ENCODE data around the gene ZNF296. TPM values are rescaled to one million over a fixed set of nuclear protein-coding genes. Genes with fewer than 3 reads are reported as not detected.
A peak's percentile ranks its signal among the peaks of the same experiment; 100 is the strongest.

The ZNF296 gene
- total and polyA plus RNA-seq, 2 of the 13 experiments (the other 11 are each of a cell fraction or from before 2014, with no cell fraction given): 0.26 to 0.62 TPM

DNA sequence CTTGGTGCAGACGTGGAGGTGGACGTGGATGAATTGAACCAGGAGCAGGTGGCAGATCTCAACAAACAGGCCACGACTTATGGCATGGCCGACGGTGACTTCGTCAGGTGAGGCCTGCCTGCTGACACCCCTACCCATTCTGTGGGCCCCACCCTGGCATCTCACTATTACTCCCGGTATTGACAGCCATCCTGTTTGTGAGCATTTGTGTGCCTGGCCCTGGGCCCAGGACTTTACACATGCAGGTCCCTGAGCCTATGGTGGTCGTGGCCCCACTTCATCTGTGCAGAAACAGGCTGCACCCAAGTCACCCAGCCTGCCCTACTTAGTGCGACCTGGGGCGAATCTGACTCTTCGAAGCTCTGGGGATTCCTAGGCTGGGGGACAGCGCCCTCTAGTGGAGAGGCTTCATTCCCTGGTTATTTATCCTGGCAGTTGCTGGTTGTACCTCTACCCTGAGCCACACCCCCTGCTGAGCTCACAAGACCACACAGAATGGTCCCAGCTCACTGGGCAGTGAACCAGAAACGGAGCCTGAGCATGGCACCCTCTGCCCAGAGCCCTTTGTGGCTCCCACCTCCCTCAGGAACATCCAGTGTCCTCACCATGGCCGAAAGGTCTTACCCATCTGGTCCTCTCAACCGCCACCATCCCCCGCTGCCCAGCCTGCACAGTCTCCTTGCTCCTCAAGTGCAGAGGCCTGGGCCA is 16.9 kb downstream of the ZNF296 start (continued):
- TF ChIP-seq ZUFSP (CRISPR knock-in tag; IDR thresholded peaks at IDR 0.05; ENCODE audit: borderline replicate concordance): no peak
- no peak for TF ChIP-seq FIP1L1 (IDR thresholded peaks at IDR 0.05; ENCODE audit: borderline replicate concordance, insufficient read depth, low read depth, low read length)
- TF ChIP-seq ETS1 (CRISPR knock-in tag; IDR thresholded peaks at IDR 0.05): no peak
- no peak for TF ChIP-seq RFX5 (IDR thresholded peaks at IDR 0.05; ENCODE audit: low read depth, low read length)
- TF ChIP-seq ETV5 (CRISPR knock-in tag; IDR thresholded peaks at IDR 0.05; ENCODE audit: borderline replicate concordance): no peak
- peak; percentile 52 for TF ChIP-seq SALL1 (CRISPR knock-in tag; IDR thresholded peaks at IDR 0.05)
- no peak for TF ChIP-seq ZNF431 (CRISPR knock-in tag; IDR thresholded peaks at IDR 0.05; ENCODE audit: borderline replicate concordance, low read depth)
- TF ChIP-seq STAG1 (CRISPR knock-in tag; IDR thresholded peaks at IDR 0.05): peak; percentile 94
- no peak for TF ChIP-seq ZNF280B (CRISPR knock-in tag; IDR thresholded peaks at IDR 0.05; ENCODE audit: borderline replicate concordance)
- TF ChIP-seq, protein P1, sequence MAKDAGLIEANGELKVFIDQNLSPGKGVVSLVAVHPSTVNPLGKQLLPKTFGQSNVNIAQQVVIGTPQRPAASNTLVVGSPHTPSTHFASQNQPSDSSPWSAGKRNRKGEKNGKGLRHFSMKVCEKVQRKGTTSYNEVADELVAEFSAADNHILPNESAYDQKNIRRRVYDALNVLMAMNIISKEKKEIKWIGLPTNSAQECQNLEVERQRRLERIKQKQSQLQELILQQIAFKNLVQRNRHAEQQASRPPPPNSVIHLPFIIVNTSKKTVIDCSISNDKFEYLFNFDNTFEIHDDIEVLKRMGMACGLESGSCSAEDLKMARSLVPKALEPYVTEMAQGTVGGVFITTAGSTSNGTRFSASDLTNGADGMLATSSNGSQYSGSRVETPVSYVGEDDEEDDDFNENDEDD (CRISPR knock-in tag; IDR thresholded peaks at IDR 0.05; ENCODE audit: borderline replicate concordance): no peak
- TF ChIP-seq TEF (CRISPR knock-in tag; IDR thresholded peaks at IDR 0.05): no peak
- no peak for TF ChIP-seq ZSCAN25 (CRISPR knock-in tag; IDR thresholded peaks at IDR 0.05)
- no peak for TF ChIP-seq CREB3 (CRISPR knock-in tag; IDR thresholded peaks at IDR 0.05)
- no peak for TF ChIP-seq ZFP1 (CRISPR knock-in tag; IDR thresholded peaks at IDR 0.05)
- TF ChIP-seq IKZF1 (IDR thresholded peaks at IDR 0.05): no peak
- no peak for TF ChIP-seq ZNF484 (CRISPR knock-in tag; IDR thresholded peaks at IDR 0.05; ENCODE audit: borderline replicate concordance, low read depth)
- TF ChIP-seq PAX8 (CRISPR knock-in tag; IDR thresholded peaks at IDR 0.05; ENCODE audit: borderline replicate concordance): no peak
- no peak; the same call in 1 of the 2 replicates for TF ChIP-seq ZBTB46 (CRISPR knock-in tag; IDR thresholded peaks at IDR 0.05; ENCODE audit: borderline replicate concordance)
- TF ChIP-seq GABPA (IDR thresholded peaks at IDR 0.05; ENCODE audit: low read depth, low read length): no peak
- TF ChIP-seq GABPA (CRISPR knock-in tag; IDR thresholded peaks at IDR 0.05; ENCODE audit: low read depth): peak; percentile 19; the same call in 1 of the 2 replicates
